ENCODE measurements around the gene TLCD1.

The TLCD1 gene

GRCh38 chr17:28746611-28747050 lies 20.6 kb upstream of the TLCD1 start:
- peak overlapping the region; percentile 89 for H3K4me3 ChIP-seq (ENCODE audit: low read depth, low read length)
- DNase-seq (ENCODE audit: low read depth): peak; percentile 91
- TF ChIP-seq CTCF (IDR thresholded peaks at IDR 0.05; ENCODE audit: control insufficient read depth, extremely low read depth, insufficient read depth): no peak

DNA sequence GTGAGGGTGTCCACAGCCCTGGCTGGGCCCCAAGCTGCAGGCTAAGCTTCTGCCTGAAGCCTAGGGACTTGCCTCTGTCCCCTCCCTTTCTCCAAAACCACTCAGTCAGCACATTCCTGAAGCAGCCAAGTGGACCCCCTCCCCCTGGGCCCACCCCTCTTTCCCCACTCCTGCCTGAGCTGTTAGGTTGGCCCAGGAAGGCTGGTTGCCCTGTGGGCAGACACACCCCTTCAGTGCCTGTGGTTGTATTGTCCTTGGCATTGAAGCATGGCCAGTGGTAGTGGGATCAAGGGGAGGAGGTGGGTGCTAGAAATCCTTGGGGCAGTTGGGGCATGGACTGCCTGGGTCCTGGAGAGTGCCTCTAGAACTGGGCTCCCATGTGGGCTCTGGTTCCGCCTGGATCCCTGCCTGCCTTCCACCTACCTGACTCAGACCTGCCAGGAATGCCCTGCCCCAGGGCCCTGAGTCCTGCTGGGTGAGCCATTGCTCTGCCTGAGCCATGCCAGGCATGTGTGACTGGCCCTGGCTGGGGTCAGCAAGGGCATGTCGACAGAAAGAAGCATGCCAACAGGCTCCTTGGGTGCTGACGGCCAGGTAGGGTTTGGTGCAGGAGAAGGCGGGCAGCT lies 19.9 kb upstream of the TLCD1 start:
- TF ChIP-seq CTCF (IDR thresholded peaks at IDR 0.05; ENCODE audit: control insufficient read depth, extremely low read depth, insufficient read depth): no peak
- DNase-seq (ENCODE audit: low read depth): no peak
- peak overlapping the region; percentile 89 for H3K4me3 ChIP-seq (ENCODE audit: low read depth, low read length)

- no peak for DNase-seq (ENCODE audit: low read depth)
- H3K4me3 ChIP-seq (ENCODE audit: low read depth, low read length): peak overlapping the region; percentile 89
- TF ChIP-seq CTCF (IDR thresholded peaks at IDR 0.05; ENCODE audit: control insufficient read depth, extremely low read depth, insufficient read depth): no peak
Measured at GRCh38 chr17:28744972-28745785, 19.1 kb upstream of the TLCD1 start.

GRCh38 chr17:28744104-28744971 lies 18.3 kb upstream of the TLCD1 start:
- peak overlapping the region; percentile 89 for H3K4me3 ChIP-seq (ENCODE audit: low read depth, low read length)
- no peak for DNase-seq (ENCODE audit: low read depth)
- TF ChIP-seq CTCF (IDR thresholded peaks at IDR 0.05; ENCODE audit: control insufficient read depth, extremely low read depth, insufficient read depth): no peak

- H3K4me3 ChIP-seq (ENCODE audit: low read depth, low read length): peak within 1 kb of the TSS; percentile 89
- peak; percentile 42 for TF ChIP-seq CTCF (IDR thresholded peaks at IDR 0.05; ENCODE audit: control insufficient read depth, extremely low read depth, insufficient read depth)
- DNase-seq (ENCODE audit: low read depth): peak; percentile 79
Measured at GRCh38 chr17:28743243-28744103, 17.4 kb upstream of the TLCD1 start, which contains the start of gene TRAF4. Gene TRAF4 (plus strand): TSS chr17:28744011. CDS start chr17:28744113, 102 bp downstream.
